Hepatocyte (in vitro differentiated cells): ENCODE results near the gene STPG1.

Source experiments
- CTCF ChIP-seq: fragments of 200-600 bp; sonication (generic); IDR thresholded peaks from 2 replicates; pipeline ENCODE4 v1.5.1; 2016; ENCODE audit warnings: antibody characterized with exemption, mild to moderate bottlenecking; ENCODE audit not compliant: poor library complexity
- EZH2 ChIP-seq: fragments of 200-600 bp; sonication (generic); IDR thresholded peaks from 2 replicates; pipeline ENCODE4 v1.6.1; 2016; ENCODE audit warnings: antibody characterized with exemption, mild to moderate bottlenecking, borderline replicate concordance

GRCh38 chr1:24386241-24386640 lies 27.3 kb downstream of the STPG1 start:
- no peak for TF ChIP-seq CTCF
- no peak for TF ChIP-seq EZH2
